ENCODE data around the gene GFPT2. TPM values are rescaled to one million over a fixed set of nuclear protein-coding genes. Genes with fewer than 3 reads are reported as not detected.

GFPT2 gene
- total RNA-seq, 6 experiments from 2014 or later, result 0.32 to 0.93 (median 0.61) TPM

GRCh38 chr5:180316586-180316985 lies 36.5 kb downstream of the GFPT2 start:
- intact Hi-C loops (cut with DNase I), result no loop called here

DNA sequence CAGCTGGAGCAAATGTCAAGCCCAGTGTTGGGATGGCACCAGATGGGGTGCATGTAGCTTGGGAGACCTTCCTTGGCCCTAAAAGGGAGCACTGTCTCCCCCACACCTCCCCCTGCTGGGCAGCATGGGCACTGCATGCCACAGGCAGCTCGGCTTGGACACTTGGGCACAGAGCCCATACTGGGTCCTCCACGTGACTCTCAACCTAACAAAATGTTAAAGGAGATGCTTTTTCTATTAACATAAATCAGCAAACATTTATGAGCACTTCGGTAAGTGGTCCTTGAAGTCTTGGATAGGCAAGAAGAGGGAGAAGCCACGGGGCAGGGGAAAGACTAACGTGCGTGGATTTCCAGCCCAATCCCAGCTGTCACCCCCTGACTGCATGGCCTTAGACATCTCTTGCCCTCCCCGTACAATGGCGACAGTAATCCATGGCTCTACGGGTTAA lies 37.3 kb downstream of the GFPT2 start:
- ATAC-seq (peak; percentile 82 to 84 (median 84)), DNase-seq (peak; percentile 69 to 76 (median 74))
- H3K36me3 ChIP-seq, result no peaks in the 10 kb centered on the region
- intact Hi-C loops (cut with DNase I), result no loop called here
- H3K4me3 ChIP-seq, result no peak overlapping the region
- TF ChIP-seq CTCF (IDR thresholded peaks at IDR 0.05), result peak; percentile 74 to 96 (median 90)
- TF ChIP-seq POLR2A (IDR thresholded peaks at IDR 0.05), result no peak
- H3K27me3 ChIP-seq, result no peaks in the 10 kb centered on the region
- no peaks in the 10 kb centered on the region for H3K4me1 ChIP-seq
- H3K9me3 ChIP-seq, result no peaks in the 10 kb centered on the region
- H3K27ac ChIP-seq, result no peak overlapping the region
- WGBS (ENCODE audit: insufficient coverage, low coverage, low lambda C conversion rate, missing lambda C conversion rate), result 30% methylated on average over 5 of the region's 9 CpGs

More at GRCh38 chr5:180316586-180316985, 36.5 kb downstream of the GFPT2 start:
- Histone ChIP-seq H3K27me3 (no peaks in the 10 kb centered on the region), H3K36me3 (no peaks in the 10 kb centered on the region), H3K4me1 (no peaks in the 10 kb centered on the region), H3K27ac (no peak overlapping the region), H3K4me3 (no peak overlapping the region), H3K9me3 (no peaks in the 10 kb centered on the region)
- DNase-seq, result no peak
- TF ChIP-seq POLR2A (IDR thresholded peaks at IDR 0.05), result no peak
- TF ChIP-seq CTCF (IDR thresholded peaks at IDR 0.05), result no peak
- ATAC-seq, result no peak
- WGBS (ENCODE audit: insufficient coverage, low coverage, low lambda C conversion rate, missing lambda C conversion rate), result 100% methylated on average over 3 of the region's 20 CpGs

- H3K27me3 ChIP-seq, result no peaks in the 10 kb centered on the region
- no peak overlapping the region for H3K27ac ChIP-seq
- H3K4me3 ChIP-seq, result peak overlapping the region in 1 of 3 donors; percentile 44
- ATAC-seq (peak in 3 of 4 donors; percentile 95 to 97 (median 96)), DNase-seq (peak in 2 of 3 donors; percentile 80 to 89)
- intact Hi-C loops (cut with DNase I), result no loop called here
- no peaks in the 10 kb centered on the region for H3K9me3 ChIP-seq
- TF ChIP-seq POLR2A (IDR thresholded peaks at IDR 0.05), result no peak
- no peak for TF ChIP-seq CTCF (IDR thresholded peaks at IDR 0.05)
- no peaks in the 10 kb centered on the region for H3K36me3 ChIP-seq
- H3K4me1 ChIP-seq, result no peaks in the 10 kb centered on the region
- WGBS (ENCODE audit: insufficient coverage, low coverage, low lambda C conversion rate, missing lambda C conversion rate), result 82% methylated on average over 19 of the region's 50 CpGs
These were observed 39.2 kb downstream of the GFPT2 start for GRCh38 chr5:180313677-180314505.

DNA sequence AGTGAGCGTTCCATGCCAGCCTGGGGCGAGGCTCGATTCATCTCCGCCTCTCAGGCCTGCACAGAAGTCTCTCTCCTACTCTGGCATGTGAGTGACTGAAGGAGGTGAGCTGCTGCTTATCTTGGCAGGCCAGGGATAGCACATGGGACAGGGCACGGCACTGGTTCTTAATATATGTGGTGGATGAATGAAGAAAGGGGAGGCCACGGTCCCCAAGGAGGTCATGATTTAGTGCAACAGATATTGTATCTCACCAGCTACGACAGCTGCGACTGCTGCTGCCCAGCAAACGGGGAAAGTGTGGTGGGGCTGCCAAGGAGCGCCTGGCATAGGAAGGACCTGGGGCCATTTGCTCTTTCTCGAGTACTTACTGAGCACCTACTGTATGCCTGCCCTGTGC lies 41.9 kb downstream of the GFPT2 start:
- no peak overlapping the region for H3K27ac ChIP-seq
- no peaks in the 10 kb centered on the region for H3K9me3 ChIP-seq
- DNase-seq (no peak), ATAC-seq (no peak)
- no peaks in the 10 kb centered on the region for H3K27me3 ChIP-seq
- H3K4me1 ChIP-seq, result no peaks in the 10 kb centered on the region
- no peak overlapping the region for H3K4me3 ChIP-seq
- TF ChIP-seq POLR2A (IDR thresholded peaks at IDR 0.05) (no peak), CTCF (IDR thresholded peaks at IDR 0.05) (no peak)
- 100% methylated on average over 2 of the region's 11 CpGs for WGBS (ENCODE audit: insufficient coverage, low coverage, low lambda C conversion rate, missing lambda C conversion rate)
- no peaks in the 10 kb centered on the region for H3K36me3 ChIP-seq
- intact Hi-C loops (cut with DNase I), result no loop called here
